CD4-positive, alpha-beta T cell treated with Interleukin-1 beta for 1 hour (primary cell): ENCODE data around the gene ACHE.
"Not testable (repeated sequence)": the region's sequence is repeated elsewhere in the genome, so short reads cannot be mapped to it uniquely, and the experiment has no call there.

ENCODE experiments used
- DNase-seq, 2 donors: peaks; one replicate each; pipeline ENCODE4 v3.0.0-alpha.2; 2020 to 2022

Gene ACHE

GRCh38 chr7:100860702-100861615, 34.7 kb downstream of the ACHE start:
- DNase-seq = no peak

- DNase-seq = no peak
These were observed 35.8 kb downstream of the ACHE start for GRCh38 chr7:100859856-100860255.

- DNase-seq = no peak
These were observed 38.8 kb downstream of the ACHE start for GRCh38 chr7:100856871-100857282.

- DNase-seq = no peak
These were observed 40.2 kb downstream of the ACHE start for GRCh38 chr7:100855515-100855914.

- not testable (repeated sequence) for DNase-seq
These were observed 40.8 kb downstream of the ACHE start for GRCh38 chr7:100854899-100855298.

GRCh38 chr7:100854146-100854895, 41.4 kb downstream of the ACHE start:
- DNase-seq = no peak

- peak; percentile 82 to 84 for DNase-seq
These were observed 43.4 kb downstream of the ACHE start, which contains the start of gene SLC12A9 for GRCh38 chr7:100852048-100852872. Gene SLC12A9, plus strand, starts transcription at chr7:100852713. Its CDS starts 1,485 bp downstream, at chr7:100854198.

GRCh38 chr7:100847360-100847759, 48.3 kb downstream of the ACHE start:
- no peak for DNase-seq

- DNase-seq = no peak
These were observed 55.1 kb downstream of the ACHE start for GRCh38 chr7:100840470-100841100.
